Erythroblast (primary cell): ENCODE measurements around the gene TRMT11.

ENCODE experiments used
- GATA1 ChIP-seq: IDR thresholded peaks from 2 replicates; pipeline ENCODE4 v1.6.1; 2011; ENCODE audit warnings: low read depth, mild to moderate bottlenecking, control low read depth, low read length, moderate library complexity
- POLR2A ChIP-seq: IDR thresholded peaks from 2 replicates; pipeline ENCODE4 v1.6.1; 2011; ENCODE audit warnings: mild to moderate bottlenecking, low read length

DNA sequence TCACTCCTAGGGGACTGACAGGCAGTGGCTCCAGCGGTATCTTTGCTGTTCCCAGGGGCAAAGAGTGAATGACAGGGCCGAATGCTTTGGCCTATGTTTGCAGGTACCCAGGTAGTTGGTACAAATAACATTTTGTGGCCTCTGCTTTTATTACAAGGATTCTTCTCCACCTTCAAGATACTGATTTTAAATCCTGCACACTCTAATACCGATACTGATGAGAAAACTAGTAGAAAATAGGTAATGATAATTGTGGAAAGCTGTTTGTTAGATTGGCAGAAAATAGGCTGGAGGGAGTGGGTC lies 29.0 kb upstream of the TRMT11 start:
- no peak for TF ChIP-seq POLR2A
- no peak for TF ChIP-seq GATA1
